Stimulated activated CD4-positive, alpha-beta T cell treated with anti-CD3 and anti-CD28 coated beads, Interleukin-15, amount 100 ng/mL, for 24 hours (primary cell): Measurements from ENCODE around the gene TNPO1.

Source experiments
- DNase-seq: peaks from one replicate; pipeline ENCODE4 v3.0.0-alpha.2; 2020

TNPO1 gene

DNA sequence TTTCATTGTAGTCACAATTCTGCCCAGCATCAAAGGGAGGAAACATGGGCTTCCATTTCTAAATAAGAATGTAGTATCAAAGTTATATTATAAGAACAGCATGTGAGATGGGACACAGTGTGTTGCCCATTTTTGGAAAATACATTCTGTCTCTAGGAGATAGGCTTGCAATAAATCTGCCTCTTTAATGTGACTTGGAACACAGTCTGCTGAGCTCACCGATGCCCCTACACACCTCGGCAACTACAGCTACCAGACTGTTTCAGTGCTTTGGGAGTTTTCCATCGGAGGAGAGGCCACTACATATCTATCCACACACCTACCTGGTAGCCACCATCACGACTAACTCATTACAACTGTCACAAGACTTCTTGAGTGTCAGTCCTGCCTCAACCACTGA is 120.4 kb downstream of the TNPO1 start:
- DNase-seq, result no peak

DNA sequence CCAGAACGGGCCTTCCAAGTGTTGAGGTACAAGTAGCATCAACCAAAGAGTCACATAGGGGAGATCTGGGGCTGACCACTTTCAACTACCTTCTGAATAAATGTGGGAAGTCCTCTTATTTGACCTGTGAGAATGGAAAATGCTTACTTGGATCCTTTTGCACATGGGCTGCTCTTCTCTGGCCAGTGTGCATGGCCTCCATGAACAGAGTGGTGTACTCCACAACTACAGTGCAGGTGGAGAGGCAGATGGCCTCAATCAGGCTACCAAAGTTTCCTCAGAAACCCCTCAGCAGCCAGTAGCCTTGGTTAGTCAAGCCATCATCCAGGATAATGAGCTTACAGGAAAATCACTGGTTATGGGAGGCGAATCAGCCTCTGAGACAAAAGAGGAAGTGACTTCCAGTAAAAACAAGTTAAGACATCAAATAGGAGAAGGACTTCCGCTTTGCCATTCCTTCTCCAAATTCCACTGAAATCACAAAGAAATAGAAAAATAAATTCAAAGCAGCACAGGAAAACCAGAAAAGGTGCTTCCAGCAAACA is 121.1 kb downstream of the TNPO1 start:
- DNase-seq, result no peak

DNA sequence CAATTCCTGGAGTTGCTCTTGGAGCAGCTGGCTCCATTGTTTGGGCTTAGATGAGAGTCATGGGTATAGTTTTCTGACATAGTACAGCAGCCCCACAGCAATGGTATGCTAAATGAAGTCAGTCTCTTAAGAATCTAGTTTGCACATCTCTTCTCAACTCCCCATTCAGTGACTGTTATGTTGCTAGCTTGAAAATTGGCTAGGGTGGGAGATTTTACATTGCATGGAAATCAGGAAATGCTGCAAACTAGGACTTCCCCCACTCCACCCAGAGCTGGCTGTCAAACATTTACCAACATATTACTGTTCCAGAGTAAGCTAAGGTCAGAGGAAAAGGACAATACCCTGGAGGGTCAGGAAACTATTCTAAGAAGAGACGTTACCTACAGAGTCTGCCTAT is 121.7 kb downstream of the TNPO1 start:
- no peak for DNase-seq

DNA sequence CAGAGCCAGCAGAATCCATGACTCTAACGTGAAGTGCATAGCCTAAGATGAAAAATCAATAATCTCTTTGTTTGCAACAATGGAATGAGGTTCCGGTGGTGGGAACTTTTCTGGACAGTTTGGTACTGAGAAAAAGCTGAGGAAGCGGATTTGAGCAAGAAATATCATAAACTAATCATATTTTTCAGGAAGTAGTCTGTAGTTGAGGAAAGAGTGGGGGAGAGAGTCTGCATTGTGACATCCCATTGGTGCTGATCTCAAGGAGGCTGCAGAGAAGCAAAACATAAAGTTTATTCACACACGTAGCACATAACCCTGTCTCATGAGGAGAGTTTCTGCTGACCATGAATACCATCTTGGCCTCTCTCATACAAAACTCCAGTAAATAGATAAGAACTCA is 123.6 kb downstream of the TNPO1 start:
- DNase-seq, result no peak

DNA sequence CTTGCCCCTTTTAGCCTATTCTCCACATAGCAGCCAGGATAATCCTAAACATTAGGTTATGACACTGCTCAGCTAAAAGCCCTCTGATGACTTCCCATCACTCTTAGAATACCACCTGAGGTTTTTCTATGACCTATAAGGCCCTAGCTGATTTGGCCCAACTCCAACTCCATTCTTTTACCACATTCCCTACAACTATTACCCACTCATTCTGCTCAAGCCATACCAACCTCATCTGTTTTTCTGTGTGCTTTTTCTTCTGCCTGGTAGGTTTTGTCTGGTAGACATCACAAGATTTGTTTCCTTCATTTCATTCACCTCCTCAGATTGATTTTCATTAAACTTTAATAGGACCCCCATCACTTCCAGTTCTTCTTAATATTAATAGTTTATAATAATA is 126.8 kb downstream of the TNPO1 start:
- no peak for DNase-seq

DNA sequence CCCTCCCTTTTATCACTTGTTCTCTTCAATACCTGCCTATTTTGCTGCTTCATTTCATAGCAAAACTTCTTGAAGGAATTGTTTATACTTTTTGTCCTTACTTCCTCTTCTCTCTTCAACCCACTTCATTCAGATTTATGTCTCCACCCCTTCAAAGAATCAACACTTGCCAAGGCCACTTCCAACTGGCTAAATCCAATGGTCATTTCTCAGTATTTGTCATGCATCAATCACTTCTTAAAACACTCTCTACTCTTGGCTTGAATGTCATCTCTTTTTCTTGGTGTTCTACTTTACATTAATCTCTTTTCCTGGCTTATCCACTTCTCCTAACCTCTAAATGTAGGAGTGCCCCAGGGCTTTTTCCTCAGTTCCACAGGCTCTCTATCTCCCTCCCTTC is 131.0 kb downstream of the TNPO1 start:
- DNase-seq, result no peak

DNA sequence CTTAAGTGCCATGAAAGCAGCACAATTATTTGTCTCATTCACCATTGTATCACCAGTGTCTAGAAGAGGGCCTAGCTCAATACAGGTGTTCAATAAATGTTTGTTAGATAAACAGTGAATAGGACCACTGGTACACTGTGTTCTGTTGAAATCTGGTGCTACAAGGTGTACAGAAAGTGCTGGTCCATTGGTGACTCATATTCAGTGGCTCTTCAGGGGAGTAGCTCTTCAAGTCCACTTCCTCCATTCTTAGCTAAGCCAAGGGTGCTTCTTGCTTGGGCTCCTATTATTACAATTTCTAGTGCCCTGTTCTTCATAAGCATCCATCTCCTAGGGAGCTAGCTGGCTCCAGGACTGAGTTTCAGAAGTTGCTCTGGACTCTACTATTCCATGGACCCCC is 133.0 kb downstream of the TNPO1 start:
- no peak for DNase-seq

DNA sequence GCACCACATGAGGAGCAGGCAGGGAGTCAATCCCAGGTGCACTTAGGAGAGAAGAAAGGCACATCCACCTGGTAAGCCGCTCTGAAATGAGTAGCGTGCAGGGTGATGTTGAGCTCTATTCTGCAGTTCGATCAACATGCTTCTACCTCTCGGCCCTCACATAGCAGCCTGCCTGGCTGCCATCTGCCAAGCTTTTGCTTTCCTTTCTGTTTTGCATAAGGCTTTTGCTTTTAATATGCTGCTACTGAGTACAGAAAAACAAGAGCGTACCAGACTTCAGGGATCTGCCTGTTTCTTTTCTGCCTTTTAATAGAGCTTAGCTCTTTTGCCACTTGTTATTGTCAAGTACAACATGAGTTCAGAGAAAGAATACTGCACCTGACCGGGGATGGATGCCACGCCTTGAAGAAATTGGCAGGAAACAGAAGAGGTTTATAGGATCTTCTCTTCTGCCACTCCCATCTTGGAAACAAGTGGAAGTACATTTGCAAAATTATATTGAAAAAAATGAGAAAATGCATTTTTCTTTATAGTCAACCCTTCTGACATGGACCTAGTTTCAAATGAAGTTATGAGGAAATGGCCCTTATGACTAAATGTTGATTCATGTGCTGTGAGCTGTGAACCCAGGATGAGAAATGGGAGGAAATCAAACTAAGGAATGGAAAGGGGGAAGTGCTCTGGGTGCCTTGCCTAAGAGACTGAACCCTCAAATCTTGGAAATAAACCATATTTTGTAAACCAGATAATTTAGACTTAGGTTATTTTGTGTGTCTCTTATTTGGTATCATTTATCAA is 135.4 kb downstream of the TNPO1 start:
- DNase-seq, result no peak

DNA sequence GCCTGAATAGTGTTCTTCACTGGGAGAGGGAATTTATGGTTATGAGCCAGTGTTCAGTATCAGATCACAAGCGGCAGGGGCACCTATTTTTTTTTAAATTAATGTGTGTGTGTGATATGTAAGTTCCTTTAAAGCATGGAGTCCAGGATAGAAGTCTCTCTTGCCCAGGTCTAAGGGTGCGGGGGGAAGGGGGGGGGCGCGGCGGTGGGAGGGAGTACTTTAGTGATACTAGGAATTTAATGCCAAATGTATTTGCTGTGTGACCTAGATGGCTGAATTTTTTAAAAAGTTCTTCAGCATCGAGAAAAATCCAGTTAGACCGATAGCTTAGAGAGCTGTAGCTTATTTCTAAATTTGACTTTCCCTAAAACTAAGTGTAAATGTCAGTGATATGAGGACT is 137.9 kb downstream of the TNPO1 start:
- no peak for DNase-seq

DNA sequence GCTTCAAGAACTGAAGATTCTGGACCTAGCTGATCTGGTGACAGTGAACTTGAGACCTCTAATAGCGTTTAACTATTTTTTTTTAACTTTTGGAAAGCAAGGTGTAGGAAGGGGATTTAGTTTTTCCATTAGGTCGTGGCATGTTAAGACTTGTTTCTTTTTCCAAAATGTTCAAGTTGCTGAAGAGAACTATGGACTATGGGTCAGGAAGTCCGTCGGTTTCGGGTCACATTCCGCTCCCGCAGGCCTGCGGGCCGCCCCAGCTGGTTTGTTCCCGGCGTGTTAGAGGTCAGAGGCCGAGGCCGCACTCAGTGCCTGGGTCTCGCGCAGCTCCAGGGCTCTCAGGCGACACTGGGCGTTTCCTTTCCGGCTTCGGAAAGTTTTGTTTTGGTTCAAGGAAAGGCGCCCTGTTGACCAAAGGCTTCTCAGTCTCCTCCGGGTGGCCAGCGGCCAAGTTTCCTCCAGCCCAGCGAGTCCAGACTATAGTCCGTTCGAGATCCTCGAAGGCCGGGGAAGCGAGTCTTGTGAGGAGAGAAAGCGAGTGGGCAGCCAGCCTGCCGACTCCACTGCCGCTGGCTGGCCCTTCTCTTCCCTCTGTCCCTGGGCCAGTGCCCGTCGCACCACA is 138.8 kb downstream of the TNPO1 start:
- no peak for DNase-seq

DNA sequence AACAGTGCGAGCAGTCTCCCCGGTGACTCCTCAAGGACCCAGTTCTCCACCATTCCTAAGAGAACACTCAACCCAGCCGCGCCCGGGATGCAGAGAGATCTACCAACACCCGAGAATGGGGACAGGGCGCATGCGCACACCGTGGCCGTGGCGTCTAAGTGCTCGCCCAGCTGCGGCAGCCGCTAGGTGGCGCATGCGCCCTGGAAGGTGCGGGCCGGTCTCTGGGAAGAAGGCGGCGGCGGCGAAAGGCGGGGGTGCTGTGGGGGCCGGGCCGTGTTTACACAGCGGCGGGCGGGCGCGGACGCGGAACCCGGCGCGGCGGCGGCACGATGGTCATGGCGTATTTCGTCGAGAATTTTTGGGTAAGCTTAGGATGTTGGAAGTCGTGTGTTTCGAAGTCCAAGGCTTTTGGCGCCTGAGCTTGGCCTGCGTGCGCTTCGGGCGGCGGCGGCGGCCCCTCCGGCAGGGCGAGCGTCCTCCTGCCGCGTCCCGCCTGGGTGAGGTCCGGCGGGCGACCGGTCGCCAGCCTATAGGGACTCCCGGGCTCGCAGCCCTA is 139.4 kb downstream of the TNPO1 start, which contains the start of gene FCHO2:
FCHO2 (plus strand) TSS at position 274 of the 556 bp plus-strand sequence; CDS start at position 330, 56 bp downstream.
- peak; percentile 98 for DNase-seq

DNA sequence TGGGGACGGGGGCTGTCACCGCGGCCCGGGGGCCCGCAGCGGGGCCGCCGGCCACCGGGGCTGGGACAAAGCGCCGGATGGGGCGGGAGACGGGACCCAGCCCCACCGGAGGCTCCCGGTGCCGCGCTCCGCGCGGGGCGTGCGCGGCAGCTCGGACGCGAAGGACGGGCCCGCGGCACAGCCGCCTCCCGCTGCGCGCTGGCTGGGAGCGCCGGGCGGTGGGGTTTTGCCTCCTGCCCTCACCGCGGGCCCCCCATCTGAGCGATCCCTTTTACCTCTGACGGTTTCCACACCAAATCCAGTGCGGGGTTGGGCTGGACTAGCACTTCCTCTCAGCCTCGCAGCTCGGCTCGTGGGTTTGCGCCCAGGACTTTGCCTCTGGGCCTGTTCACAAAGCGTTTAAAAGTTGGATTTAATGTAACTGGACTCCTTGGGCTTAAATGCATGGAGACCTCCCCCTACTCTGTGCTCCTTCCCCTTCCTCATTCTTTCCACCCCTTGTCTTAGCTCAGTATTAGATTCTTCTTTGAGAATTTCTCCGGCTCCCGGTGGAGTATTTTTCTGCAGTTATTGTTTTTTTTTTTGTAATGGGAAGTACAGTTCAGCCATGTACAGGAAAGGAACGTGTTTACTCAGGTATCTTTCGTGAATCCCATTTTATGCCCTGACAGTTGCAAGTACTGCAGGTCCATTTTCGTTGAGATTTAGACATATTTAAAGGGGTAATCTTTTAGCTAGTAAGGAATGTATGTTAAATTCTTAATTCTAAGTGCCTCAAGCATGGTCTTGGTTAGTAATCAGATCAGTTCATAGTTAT is 140.1 kb downstream of the TNPO1 start:
- peak; percentile 28 for DNase-seq

DNA sequence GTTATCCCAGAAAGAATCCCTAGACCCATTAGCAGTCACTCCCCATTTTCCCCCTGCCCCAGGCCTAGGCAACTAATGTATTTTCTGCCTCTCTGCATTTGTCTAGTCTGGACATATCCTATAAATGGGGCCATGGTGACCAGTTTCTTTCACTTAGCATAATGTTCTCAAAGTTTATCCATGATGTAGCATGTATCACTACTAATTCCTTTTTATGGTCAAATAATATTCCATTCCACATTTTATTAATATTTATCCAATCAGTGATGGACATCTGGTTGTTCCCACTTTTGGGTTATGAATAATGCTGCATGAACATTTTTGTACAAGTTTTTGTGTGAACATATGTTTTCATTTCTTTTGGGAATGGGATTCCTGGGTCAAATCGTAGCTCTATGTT is 140.9 kb downstream of the TNPO1 start:
- no peak for DNase-seq

DNA sequence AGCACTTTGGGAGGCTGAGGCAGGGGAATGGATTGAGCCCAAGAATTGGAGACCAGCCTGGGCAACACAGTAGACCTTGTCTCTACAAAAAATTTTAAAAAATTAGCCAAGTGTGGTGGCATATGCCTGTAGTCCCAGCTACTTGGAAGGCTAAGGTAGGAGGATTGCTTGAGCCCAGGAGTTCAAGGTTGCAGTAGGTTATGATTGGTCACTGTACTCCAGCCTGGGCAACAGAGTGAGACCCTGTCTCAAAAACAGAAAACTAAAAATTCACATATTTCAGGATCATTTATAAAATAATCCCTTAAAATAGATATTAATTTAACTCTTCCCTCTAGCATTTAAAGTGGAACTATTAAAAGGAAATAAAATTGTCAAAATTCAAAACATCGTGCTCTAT is 142.8 kb downstream of the TNPO1 start:
- no peak for DNase-seq
